ENCODE data around the gene BRICD5. TPM values are rescaled to one million over a fixed set of nuclear protein-coding genes. Genes with fewer than 3 reads are reported as not detected.
A peak's percentile ranks its signal among the peaks of the same experiment; 100 is the strongest.

BRICD5 gene
- total and polyA plus RNA-seq, 8 donors: 2.6 to 78.8 (median 9.7) TPM

GRCh38 chr16:2195322-2196161 lies 15.1 kb downstream of the BRICD5 start:
- Histone ChIP-seq H3K4me1 (peaks cover 13 to 21% (median 19%) of the 10 kb centered on the region in 4 donors), H3K9me3 (no peaks in the 10 kb centered on the region), H3K27me3 (peaks cover 6 to 59% (median 37%) of the 10 kb centered on the region in 3 donors), H3K36me3 (no peaks in the 10 kb centered on the region), H3K27ac (no peak overlapping the region), H3K4me3 (peak overlapping the region; percentile 45 to 52 (median 48))
- WGBS, 5 donors: 2 to 6% (median 3%) methylated on average over 29 to 48 of the region's 49 CpGs
- no peak for DNase-seq
- no peak for TF ChIP-seq EP300 (IDR thresholded peaks at IDR 0.05)
- TF ChIP-seq, protein P1, sequence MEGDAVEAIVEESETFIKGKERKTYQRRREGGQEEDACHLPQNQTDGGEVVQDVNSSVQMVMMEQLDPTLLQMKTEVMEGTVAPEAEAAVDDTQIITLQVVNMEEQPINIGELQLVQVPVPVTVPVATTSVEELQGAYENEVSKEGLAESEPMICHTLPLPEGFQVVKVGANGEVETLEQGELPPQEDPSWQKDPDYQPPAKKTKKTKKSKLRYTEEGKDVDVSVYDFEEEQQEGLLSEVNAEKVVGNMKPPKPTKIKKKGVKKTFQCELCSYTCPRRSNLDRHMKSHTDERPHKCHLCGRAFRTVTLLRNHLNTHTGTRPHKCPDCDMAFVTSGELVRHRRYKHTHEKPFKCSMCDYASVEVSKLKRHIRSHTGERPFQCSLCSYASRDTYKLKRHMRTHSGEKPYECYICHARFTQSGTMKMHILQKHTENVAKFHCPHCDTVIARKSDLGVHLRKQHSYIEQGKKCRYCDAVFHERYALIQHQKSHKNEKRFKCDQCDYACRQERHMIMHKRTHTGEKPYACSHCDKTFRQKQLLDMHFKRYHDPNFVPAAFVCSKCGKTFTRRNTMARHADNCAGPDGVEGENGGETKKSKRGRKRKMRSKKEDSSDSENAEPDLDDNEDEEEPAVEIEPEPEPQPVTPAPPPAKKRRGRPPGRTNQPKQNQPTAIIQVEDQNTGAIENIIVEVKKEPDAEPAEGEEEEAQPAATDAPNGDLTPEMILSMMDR (IDR thresholded peaks at IDR 0.05): no peak
- TF ChIP-seq POLR2AphosphoS5 (IDR thresholded peaks at IDR 0.05): no peak
- TF ChIP-seq POLR2A (IDR thresholded peaks at IDR 0.05): no peak
- intact Hi-C loops (cut with DNase I; ENCODE audit: low total_unique reads): loop anchor here (10.0 kb wide), 1 partner anchor 299 kb away; no protein-coding TSS in a partner anchor

DNA sequence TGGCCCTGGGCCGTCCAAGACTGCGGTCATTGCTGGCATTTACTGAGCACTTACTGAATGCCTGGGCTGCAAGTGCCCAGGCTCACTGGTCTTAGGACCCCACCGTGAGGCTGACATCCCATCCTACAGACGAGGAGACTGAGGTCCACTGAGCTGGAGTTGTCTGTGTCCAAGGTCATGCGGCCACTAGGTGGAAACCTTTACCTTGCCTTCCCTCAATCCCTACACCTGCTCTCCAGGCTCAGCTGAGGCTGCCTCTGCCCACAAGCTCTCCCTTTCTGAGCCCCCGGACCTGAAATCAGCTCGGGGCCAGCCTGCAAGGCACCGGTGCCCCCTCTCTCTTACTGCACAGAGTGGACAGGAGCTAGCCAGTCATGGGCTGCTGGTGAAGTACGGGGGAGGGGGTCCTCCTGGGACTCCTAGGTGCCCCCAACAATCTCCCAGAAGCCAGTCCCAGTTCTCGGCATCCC lies 15.8 kb downstream of the BRICD5 start:
- DNase-seq: peak; percentile 74 to 88
- Histone ChIP-seq H3K4me3 (no peak overlapping the region), H3K36me3 (no peaks in the 10 kb centered on the region), H3K27ac (no peak overlapping the region), H3K4me1 (peaks cover 13 to 21% (median 19%) of the 10 kb centered on the region in 4 donors), H3K9me3 (no peaks in the 10 kb centered on the region), H3K27me3 (peaks cover 6 to 59% (median 37%) of the 10 kb centered on the region in 3 donors)
- intact Hi-C loops (cut with DNase I; ENCODE audit: low total_unique reads): loop anchor here (10.0 kb wide), 1 partner anchor 300 kb away; no protein-coding TSS in a partner anchor
- TF ChIP-seq EP300 (IDR thresholded peaks at IDR 0.05): no peak
- TF ChIP-seq, protein P1 (IDR thresholded peaks at IDR 0.05): peak in 4 of 7 experiments; percentile 27 to 64 (median 56)
- peak in 1 of 3 donors; percentile 18 for TF ChIP-seq POLR2AphosphoS5 (IDR thresholded peaks at IDR 0.05)
- WGBS, 5 donors: 16 to 20% (median 18%) methylated on average over 9 to 10 of the region's 10 CpGs

DNA sequence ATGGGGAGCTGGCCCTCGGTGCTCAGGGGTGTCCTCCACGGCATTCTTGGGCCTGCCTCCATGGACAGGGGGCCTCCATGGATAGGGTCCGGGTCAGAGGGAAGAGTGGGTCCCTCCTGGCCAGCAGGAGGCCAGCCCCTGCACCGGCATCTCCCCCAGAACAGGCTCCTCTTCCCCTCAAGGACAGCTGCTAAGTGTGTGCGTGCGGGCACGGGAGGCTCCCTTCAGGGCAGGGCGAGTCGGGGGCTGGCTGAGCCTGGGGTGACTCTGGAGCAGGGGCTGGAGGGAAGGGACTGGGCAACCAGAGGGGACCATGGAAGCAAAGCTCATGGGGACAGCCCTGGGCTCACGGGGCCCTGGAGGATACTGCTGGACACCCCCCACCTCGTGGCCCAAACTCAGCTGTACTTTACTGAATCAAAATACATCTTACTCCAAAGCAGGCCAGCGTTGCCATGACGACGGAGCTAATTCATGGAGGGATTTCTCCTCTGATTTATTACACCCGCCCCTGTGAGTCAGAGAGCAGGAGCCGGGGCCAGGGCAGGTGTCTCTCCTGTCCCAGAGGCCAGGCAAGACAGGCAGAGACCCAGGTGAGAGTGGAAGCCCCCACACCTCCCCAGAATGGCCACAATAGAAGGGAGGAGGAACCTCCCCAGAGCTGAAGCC lies 16.4 kb downstream of the BRICD5 start:
- peaks cover 6 to 57% (median 37%) of the 10 kb centered on the region in 3 donors for H3K27me3 ChIP-seq
- TF ChIP-seq EP300 (IDR thresholded peaks at IDR 0.05): no peak
- TF ChIP-seq, protein P1 (IDR thresholded peaks at IDR 0.05): no peak
- TF ChIP-seq POLR2AphosphoS5 (IDR thresholded peaks at IDR 0.05): no peak
- TF ChIP-seq POLR2A (IDR thresholded peaks at IDR 0.05): no peak
- H3K4me3 ChIP-seq: no peak overlapping the region
- 54 to 67% (median 63%) methylated on average over 12 to 16 of the region's 16 CpGs for WGBS, 5 donors
- H3K4me1 ChIP-seq: peaks cover 13 to 21% (median 19%) of the 10 kb centered on the region in 4 donors
- peak in 1 of 2 donors; percentile 57 for DNase-seq
- H3K36me3 ChIP-seq: no peaks in the 10 kb centered on the region
- intact Hi-C loops (cut with DNase I; ENCODE audit: low total_unique reads): loop anchor here (10.0 kb wide), 1 partner anchor 301 kb away; no protein-coding TSS in a partner anchor
- H3K9me3 ChIP-seq: no peaks in the 10 kb centered on the region
- H3K27ac ChIP-seq: no peak overlapping the region

GRCh38 chr16:2191446-2191706 lies 19.3 kb downstream of the BRICD5 start:
- 68 to 88% (median 84%) methylated on average over 3 to 11 of the region's 11 CpGs; no CpG with 5 or more reads in 1 of the 5 donors for WGBS, 5 donors
- Histone ChIP-seq H3K27me3 (peaks cover 0 to 30% (median 23%) of the 10 kb centered on the region in 3 donors), H3K36me3 (no peaks in the 10 kb centered on the region), H3K9me3 (no peaks in the 10 kb centered on the region), H3K4me1 (peaks cover 13 to 18% (median 14%) of the 10 kb centered on the region in 4 donors), H3K27ac (no peak overlapping the region), H3K4me3 (no peak overlapping the region)
- intact Hi-C loops (cut with DNase I; ENCODE audit: low total_unique reads): loop anchor here (10.0 kb wide), 1 partner anchor 303 kb away; no protein-coding TSS in a partner anchor
- TF ChIP-seq POLR2A (IDR thresholded peaks at IDR 0.05): no peak
- TF ChIP-seq, protein P1 (IDR thresholded peaks at IDR 0.05): no peak
- TF ChIP-seq POLR2AphosphoS5 (IDR thresholded peaks at IDR 0.05): no peak
- no peak for TF ChIP-seq EP300 (IDR thresholded peaks at IDR 0.05)
- DNase-seq: no peak
